Measurements from ENCODE around the gene SCN10A.

DNA sequence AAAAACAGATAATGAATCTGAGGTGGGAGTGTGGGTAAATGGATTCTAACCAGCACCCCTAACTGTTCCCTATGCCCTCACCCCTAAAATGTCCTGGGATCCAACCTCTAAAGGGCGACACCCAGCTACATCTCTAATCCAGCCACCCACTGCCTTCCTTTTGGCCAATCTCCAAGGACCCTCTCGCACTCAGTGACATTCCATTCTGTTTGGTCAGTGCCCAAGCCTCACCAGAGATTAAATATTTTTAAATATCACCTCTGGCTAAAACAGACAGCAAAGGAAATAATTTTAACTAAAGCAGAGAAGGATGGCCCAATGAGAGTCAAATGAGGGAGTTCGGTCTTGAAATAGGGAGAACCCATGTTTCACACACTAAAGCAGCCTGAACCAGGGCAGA, 19.9 kb upstream of the SCN10A start:
- no peak for TF ChIP-seq CTCF (IDR thresholded peaks at IDR 0.05)
- no peak for TF ChIP-seq POLR2A (IDR thresholded peaks at IDR 0.05)
